Measurements from ENCODE around the gene SLC17A4. TPM values are rescaled to one million over a fixed set of nuclear protein-coding genes. Genes with fewer than 3 reads are reported as not detected.
"Not testable (repeated sequence)": the region's sequence is repeated elsewhere in the genome, so short reads cannot be mapped to it uniquely, and the experiment has no call there.

The SLC17A4 gene
- total and polyA plus RNA-seq, 9 donors: 0.05 to 0.12 TPM; not detected in 7

GRCh38 chr6:25747477-25747876 lies 7.1 kb upstream of the SLC17A4 start:
- intact Hi-C loops (cut with DNase I): no loop called here
- 86 to 89% (median 86%) methylated on average over 2 of the region's 2 CpGs for WGBS, 3 donors
- TF ChIP-seq EP300 (IDR thresholded peaks at IDR 0.05) (no peak), CTCF (IDR thresholded peaks at IDR 0.05) (no peak), POLR2A (IDR thresholded peaks at IDR 0.05) (no peak)
- Histone ChIP-seq H3K4me1 (ENCODE audit: insufficient read depth) (no peaks in the 10 kb centered on the region), H3K36me3 (no peaks in the 10 kb centered on the region), H3K27me3 (no peaks in the 10 kb centered on the region), H3K4me3 (no peak overlapping the region), H3K27ac (no peak overlapping the region), H3K9me3 (no peaks in the 10 kb centered on the region)
- DNase-seq: no peak

GRCh38 chr6:25748049-25748448 lies 6.5 kb upstream of the SLC17A4 start:
- no peak for DNase-seq
- no peak overlapping the region for H3K4me3 ChIP-seq
- H3K4me1 ChIP-seq (ENCODE audit: insufficient read depth): no peaks in the 10 kb centered on the region
- no peaks in the 10 kb centered on the region for H3K27me3 ChIP-seq
- intact Hi-C loops (cut with DNase I): no loop called here
- H3K27ac ChIP-seq: peak overlapping the region in 1 of 2 donors; percentile 4
- no peaks in the 10 kb centered on the region for H3K9me3 ChIP-seq
- no peak for TF ChIP-seq EP300 (IDR thresholded peaks at IDR 0.05)
- no peak for TF ChIP-seq CTCF (IDR thresholded peaks at IDR 0.05)
- no peak for TF ChIP-seq POLR2A (IDR thresholded peaks at IDR 0.05)
- H3K36me3 ChIP-seq: no peaks in the 10 kb centered on the region

- H3K36me3 ChIP-seq; intact Hi-C loops (cut with DNase I); H3K4me1 ChIP-seq (ENCODE audit: insufficient read depth); H3K4me3 ChIP-seq; DNase-seq; H3K27me3 ChIP-seq; H3K9me3 ChIP-seq: not testable (repeated sequence)
- peak overlapping the region in 1 of 2 donors; percentile 4 for H3K27ac ChIP-seq
- 12 to 32% (median 12%) methylated on average over 17 of the region's 17 CpGs for WGBS, 3 donors
Observed at GRCh38 chr6:25748601-25749517, 5.7 kb upstream of the SLC17A4 start.

- intact Hi-C loops (cut with DNase I): no loop called here
- H3K36me3 ChIP-seq: no peaks in the 10 kb centered on the region
- WGBS, 3 donors: 39 to 72% (median 62%) methylated on average over 2 of the region's 2 CpGs
- TF ChIP-seq POLR2A (IDR thresholded peaks at IDR 0.05): no peak
- no peak for TF ChIP-seq EP300 (IDR thresholded peaks at IDR 0.05)
- no peak for TF ChIP-seq CTCF (IDR thresholded peaks at IDR 0.05)
- H3K27ac ChIP-seq: no peak overlapping the region
- H3K4me1 ChIP-seq (ENCODE audit: insufficient read depth): no peaks in the 10 kb centered on the region
- no peaks in the 10 kb centered on the region for H3K9me3 ChIP-seq
- no peak for DNase-seq
- no peak overlapping the region for H3K4me3 ChIP-seq
- no peaks in the 10 kb centered on the region for H3K27me3 ChIP-seq
Observed at GRCh38 chr6:25749837-25750236, 4.7 kb upstream of the SLC17A4 start.

- no peaks in the 10 kb centered on the region for H3K9me3 ChIP-seq
- intact Hi-C loops (cut with DNase I): no loop called here
- no peaks in the 10 kb centered on the region for H3K36me3 ChIP-seq
- no peaks in the 10 kb centered on the region for H3K4me1 ChIP-seq (ENCODE audit: insufficient read depth)
- 51 to 62% (median 55%) methylated on average over 3 of the region's 3 CpGs for WGBS, 3 donors
- TF ChIP-seq CTCF (IDR thresholded peaks at IDR 0.05) (no peak), POLR2A (IDR thresholded peaks at IDR 0.05) (no peak), EP300 (IDR thresholded peaks at IDR 0.05) (no peak)
- DNase-seq: no peak
- H3K4me3 ChIP-seq: no peak overlapping the region
- H3K27ac ChIP-seq: no peak overlapping the region
- H3K27me3 ChIP-seq: no peaks in the 10 kb centered on the region
Observed at GRCh38 chr6:25750906-25751305, 3.6 kb upstream of the SLC17A4 start.

Data from ovary (tissue), 9 donors.